Measurements from ENCODE around the gene EN2.

EN2 gene

DNA sequence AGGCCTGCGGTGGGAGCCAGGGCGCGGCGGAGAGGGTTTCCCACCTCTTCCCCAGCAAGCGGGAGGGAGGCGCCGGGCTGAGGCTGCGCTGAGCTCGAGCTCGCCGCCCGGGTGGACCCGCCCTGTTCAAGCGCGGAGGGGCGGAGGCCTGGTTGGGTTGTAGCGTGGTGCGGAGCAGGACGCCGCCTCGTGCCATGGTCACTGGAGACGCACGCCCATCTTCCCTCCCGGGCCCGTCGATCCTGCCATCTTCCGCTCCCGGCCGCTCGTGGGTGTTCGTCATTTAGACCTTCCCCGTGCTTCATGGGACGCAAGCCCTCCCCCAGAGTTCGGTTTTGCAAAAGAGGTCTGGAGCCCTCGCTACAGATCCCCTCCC, 9.3 kb upstream of the EN2 start:
- peak; percentile 20 for DNase-seq (ENCODE audit: low spot score)

GRCh38 chr7:155449008-155449868, 8.7 kb upstream of the EN2 start:
- no peak for TF ChIP-seq CTCF (IDR thresholded peaks at IDR 0.05; ENCODE audit: extremely low read depth, missing control alignments)
- DNase-seq (ENCODE audit: low spot score) = peak; percentile 30

More for the DNA sequence above, 9.3 kb upstream of the EN2 start:
- TF ChIP-seq CTCF (IDR thresholded peaks at IDR 0.05; ENCODE audit: extremely low read depth, missing control alignments) = no peak

GRCh38 chr7:155449869-155450557, 7.9 kb upstream of the EN2 start:
- no peak for TF ChIP-seq CTCF (IDR thresholded peaks at IDR 0.05; ENCODE audit: extremely low read depth, missing control alignments)
- DNase-seq (ENCODE audit: low spot score) = no peak

DNA sequence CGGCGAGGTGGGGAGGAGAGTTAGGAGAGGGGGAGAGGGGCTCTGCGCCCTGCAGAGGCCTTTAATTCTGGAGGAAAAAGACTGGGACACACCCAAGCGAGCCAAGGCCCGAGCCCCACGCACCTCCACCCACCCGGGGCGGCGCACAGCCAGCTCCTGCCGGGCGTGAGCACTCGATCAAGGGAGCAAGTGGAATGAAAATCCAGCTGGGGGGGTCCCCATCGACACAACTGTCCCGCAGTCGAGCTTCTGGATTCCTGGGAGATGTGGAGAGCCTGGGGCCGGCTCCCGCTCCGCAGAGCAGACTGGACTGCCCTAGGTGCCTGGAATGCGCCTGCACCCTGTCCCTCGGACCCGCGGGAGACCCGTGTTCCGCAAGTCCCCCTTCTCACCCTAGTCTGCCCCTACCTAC, 7.4 kb upstream of the EN2 start:
- no peak for DNase-seq (ENCODE audit: low spot score)
- TF ChIP-seq CTCF (IDR thresholded peaks at IDR 0.05; ENCODE audit: extremely low read depth, missing control alignments) = no peak

GRCh38 chr7:155450970-155451801, 6.7 kb upstream of the EN2 start:
- TF ChIP-seq CTCF (IDR thresholded peaks at IDR 0.05; ENCODE audit: extremely low read depth, missing control alignments) = no peak
- no peak for DNase-seq (ENCODE audit: low spot score)

- no peak for TF ChIP-seq CTCF (IDR thresholded peaks at IDR 0.05; ENCODE audit: extremely low read depth, missing control alignments)
- DNase-seq (ENCODE audit: low spot score) = no peak
Observed at GRCh38 chr7:155451840-155452239, 6.1 kb upstream of the EN2 start.

Data from GM20000 (cell line).